Endothelial cell of umbilical vein (primary cell): Measurements from ENCODE around the gene AMY2B. TPM values are rescaled to one million over a fixed set of nuclear protein-coding genes. Genes with fewer than 3 reads are reported as not detected.
"Not testable (repeated sequence)": the region's sequence is repeated elsewhere in the genome, so short reads cannot be mapped to it uniquely, and the experiment has no call there.

Experiments
- Bru-seq: library from RNA; stranded (reverse); fragments of 400-500 nt; gene quantifications from one replicate; lab custom pipeline; 2021; lab: Mats Ljungman, UMichigan
- BruChase-seq, 2 experiments: library from RNA; stranded (reverse); fragments of 400-500 nt; gene quantifications; one replicate each; lab custom pipeline; 2021; lab: Mats Ljungman, UMichigan
- BruUV-seq: library from RNA; stranded (reverse); fragments of 400-500 nt; replicated peaks from 2 replicates; lab custom pipeline; 2021; lab: Mats Ljungman, UMichigan
- CTCF ChIA-PET: fragments of 300-600, 350-600 bp; sonication (Branson Sonifier 250); formaldehyde crosslinking; loops from one replicate; lab custom pipeline; 2021; ENCODE audit warnings: antibody characterized with exemption, inconsistent platforms; lab: Charles Lee
- POLR2A ChIA-PET: fragments of 300-600, 350-600 bp; sonication (Branson Sonifier 250); formaldehyde crosslinking; loops from one replicate; lab custom pipeline; 2021; ENCODE audit warnings: antibody characterized with exemption, inconsistent platforms; lab: Charles Lee
- DNase-seq: peaks from one replicate; pipeline ENCODE4 v3.0.0-alpha.2; 2011; ENCODE audit warnings: low read depth, low spot score
- FAIRE-seq: peaks from 2 replicates; lab custom pipeline; 2011; peaks lifted over from hg19 to GRCh38; lab: Jason Lieb, UNC
- H2AFZ ChIP-seq: 2 replicates; pipeline ENCODE4 v1.6.0; 2012; ENCODE audit warnings: low read depth, low read length, control low read depth, inconsistent platforms
- H3K27ac ChIP-seq: 2 replicates; pipeline ENCODE4 v1.5.1; 2011; ENCODE audit warnings: low read depth, mild to moderate bottlenecking, control low read depth, low read length, moderate library complexity; ENCODE audit not compliant: insufficient read depth
- H3K27me3 ChIP-seq, 2 experiments: 2 replicates each; pipeline versions ENCODE4 v1.6.0 to v1.6.1; 2011; ENCODE audit warnings: low read length in 2 of 2, mixed read lengths in 1 of 2; ENCODE audit not compliant: control insufficient read depth in 2 of 2, insufficient read depth in 2 of 2
- H3K36me3 ChIP-seq, 2 experiments: 2 replicates in 1 of 2; 3 replicates in 1 of 2; pipeline ENCODE4 v1.5.1; 2011; ENCODE audit warnings: low read length in 2 of 2, mild to moderate bottlenecking in 1 of 2, moderate library complexity in 1 of 2; ENCODE audit not compliant: control insufficient read depth in 2 of 2, insufficient read depth in 2 of 2; ENCODE audit errors: extremely low read depth in 1 of 2
- H3K4me1 ChIP-seq: 3 replicates; pipeline ENCODE4 v1.5.1; 2011; ENCODE audit warnings: mild to moderate bottlenecking, low read length; ENCODE audit not compliant: control insufficient read depth, insufficient read depth; ENCODE audit errors: extremely low read depth
- H3K4me2 ChIP-seq: 2 replicates; pipeline ENCODE4 v1.6.1; 2011; ENCODE audit warnings: low read length, control low read depth, mixed read lengths; ENCODE audit not compliant: insufficient read depth
- H3K4me3 ChIP-seq, 3 experiments: fragments of 200-600 bp in 1 of 3; sonication (generic), shearing (Covaris generic) in 1 of 3; replicated peaks in 1 of 3; 2 replicates each; pipeline ENCODE4 v1.5.1; 2011 to 2016; ENCODE audit warnings: control low read depth in 3 of 3, low read length in 3 of 3, mild to moderate bottlenecking in 2 of 3, inconsistent platforms in 1 of 3, low read depth in 1 of 3, moderate library complexity in 1 of 3; ENCODE audit not compliant: insufficient read depth in 1 of 3
- H3K79me2 ChIP-seq: 2 replicates; pipeline ENCODE4 v1.6.0; 2012; ENCODE audit warnings: low read length, inconsistent platforms; ENCODE audit not compliant: control insufficient read depth, insufficient read depth
- H3K9ac ChIP-seq: replicated peaks from 2 replicates; pipeline ENCODE3; 2011; ENCODE audit warnings: low read length, control low read depth; ENCODE audit not compliant: insufficient read depth; ENCODE audit errors: extremely low read depth
- H3K9me1 ChIP-seq: replicated peaks from 3 replicates; pipeline ENCODE4 v1.6.0; 2011; ENCODE audit warnings: mild to moderate bottlenecking, low read length; ENCODE audit not compliant: control insufficient read depth, insufficient read depth; ENCODE audit errors: extremely low read depth
- H3K9me3 ChIP-seq: replicated peaks from 2 replicates; pipeline ENCODE4 v1.5.1; 2012; ENCODE audit warnings: low read length, inconsistent platforms; ENCODE audit not compliant: control insufficient read depth, insufficient read depth
- H4K20me1 ChIP-seq: replicated peaks from 2 replicates; pipeline ENCODE3; 2011; ENCODE audit warnings: mild to moderate bottlenecking, low read length; ENCODE audit not compliant: control insufficient read depth, insufficient read depth; ENCODE audit errors: extremely low read depth
- CTCF ChIP-seq, 2 donors: IDR thresholded peaks; 1 replicate in 1 of 2; 2 replicates in 1 of 2; pipeline ENCODE4 v1.5.1; 2011; ENCODE audit warnings: low read length in 2 of 2, mild to moderate bottlenecking in 2 of 2, moderate library complexity in 2 of 2, control low read depth in 1 of 2, inconsistent platforms in 1 of 2, low read depth in 1 of 2; ENCODE audit not compliant: insufficient read depth in 1 of 2; ENCODE audit errors: extremely low read depth in 1 of 2
- EZH2 ChIP-seq: IDR thresholded peaks from 2 replicates; pipeline ENCODE4 v1.6.1; 2012; ENCODE audit warnings: borderline replicate concordance, low read depth, mild to moderate bottlenecking, moderate library complexity, low read length, inconsistent platforms; ENCODE audit not compliant: severe bottlenecking
- FOS ChIP-seq: IDR thresholded peaks from 2 replicates; pipeline ENCODE4 v1.6.1; 2011; ENCODE audit warnings: mild to moderate bottlenecking, low read length, moderate library complexity, borderline replicate concordance; ENCODE audit not compliant: insufficient read depth
- GATA2 ChIP-seq: IDR thresholded peaks from 2 replicates; pipeline ENCODE4 v1.7.0; 2011; ENCODE audit warnings: low read depth, mild to moderate bottlenecking, moderate library complexity, mixed read lengths, low read length; ENCODE audit not compliant: insufficient read length, insufficient read depth
- JUN ChIP-seq: IDR thresholded peaks from 2 replicates; pipeline ENCODE4 v1.6.1; 2011; ENCODE audit warnings: borderline replicate concordance, low read depth; ENCODE audit not compliant: insufficient read length, insufficient read depth
- MAX ChIP-seq: IDR thresholded peaks from 2 replicates; pipeline ENCODE4 v1.6.1; 2011; ENCODE audit not compliant: insufficient read depth, insufficient read length
- MYC ChIP-seq: IDR thresholded peaks from one replicate; pipeline ENCODE4 v1.6.1; 2011; ENCODE audit warnings: mild to moderate bottlenecking, low read depth, low read length
- POLR2A ChIP-seq: IDR thresholded peaks from 2 replicates; pipeline ENCODE4 v1.6.1; 2012; ENCODE audit warnings: low read depth, mild to moderate bottlenecking, control low read depth, low read length
- POLR2AphosphoS5 ChIP-seq: IDR thresholded peaks from 2 replicates; pipeline ENCODE4 v1.6.1; 2012; ENCODE audit warnings: low read depth, mild to moderate bottlenecking, control low read depth, low read length, moderate library complexity; ENCODE audit not compliant: insufficient read depth
- dilution Hi-C: fragments of 300-500 bp; cut with MboI; formaldehyde crosslinking; loops from one replicate; pipeline ENCODE4 v1.15.0; 2019; ENCODE audit warnings: low sequenced_read_pairs; ENCODE audit not compliant: extremely low pct_ligation_motif_present
- intact Hi-C: fragments of 100-400 bp; cut with micrococcal nuclease; formaldehyde crosslinking; loops from one replicate; pipeline ENCODE4 v1.10.0; 2022
- long read RNA-seq: library from polyadenylated mRNA; stranded (forward); transcript quantifications from one replicate; pipeline ENCODE4 v2.0.0, GENCODE V29; 2021
- polyA minus RNA-seq, 3 experiments: library from RNA; depleted of rRNA, polyadenylated mRNA; stranded (reverse); fragments of >200 nt; gene quantifications; 1 replicate in 1 of 3; 2 replicates in 2 of 3; pipeline ENCODE4 v1.2.3, GENCODE V29; 2011
- polyA plus RNA-seq, 4 experiments: library from polyadenylated mRNA; depleted of rRNA in 3 of 4; stranded (reverse) in 3 of 4; unstranded in 1 of 4; fragments of >200 nt; gene quantifications; 2 replicates each; pipeline versions ENCODE4 v1.2.1 to v1.2.3, GENCODE V29; 2011 to 2012; ENCODE audit warnings: missing spikeins in 1 of 4
- total RNA-seq: library from RNA; stranded (reverse); gene quantifications from 2 replicates; pipeline ENCODE4 v1.2.3, GENCODE V29; 2021

Gene AMY2B
- total RNA-seq (1.2 and 1.8 TPM in 2 replicates), polyA plus RNA-seq (0.53 and 1.0 TPM in 2 replicates), polyA minus RNA-seq (0.38 and 0.56 TPM in 2 replicates), Bru-seq, nascent RNA (percentile 40 among the genes with signal in this experiment), BruChase-seq, experiment 1, labeled RNA remaining after a 6-hour chase (percentile 41 among the genes with signal in this experiment), BruChase-seq, experiment 2, labeled RNA remaining after a 2-hour chase (percentile 33 among the genes with signal in this experiment)
- 0.05 and 0.13 TPM in 2 replicates for polyA plus RNA-seq (2011; cell fraction: cytosol; rRNA removed)
- 7.5 and 8.7 TPM in 2 replicates for polyA plus RNA-seq (2011; cell fraction: nucleus; rRNA removed)
- 0.86 and 0.92 TPM in 2 replicates for polyA plus RNA-seq (2012)
- not detected for polyA minus RNA-seq (2011; cell fraction: cytosol; rRNA and poly(A)+ RNA removed)
- 2.0 and 2.6 TPM in 2 replicates for polyA minus RNA-seq (2011; cell fraction: nucleus; rRNA and poly(A)+ RNA removed)
- long read RNA-seq, partial matches to known transcripts, result 3 of 3 reads
- long read RNA-seq, other reads (novel, unspliced or antisense), result 0 of 3 reads

GRCh38 chr1:103571289-103571688 lies at the start of gene AMY2B:
Gene AMY2B, plus strand, starts transcription at chr1:103571589. Its CDS starts 14 bp downstream, at chr1:103571603.
- H2AFZ ChIP-seq, H3K9me1 ChIP-seq, H3K27ac ChIP-seq, H4K20me1 ChIP-seq, H3K4me2 ChIP-seq, H3K9ac ChIP-seq, H3K36me3 ChIP-seq, H3K79me2 ChIP-seq, H3K4me3 ChIP-seq, dilution Hi-C loops, POLR2A ChIA-PET, H3K9me3 ChIP-seq, DNase-seq, H3K4me1 ChIP-seq, BruUV-seq, intact Hi-C loops, FAIRE-seq, CTCF ChIA-PET, H3K27me3 ChIP-seq: not testable (repeated sequence)

GRCh38 chr1:103523346-103523745 lies 48.0 kb upstream of the AMY2B start:
- Histone ChIP-seq H3K27me3 (no peaks in the 10 kb centered on the region), H3K9me3 (no peaks in the 10 kb centered on the region), H4K20me1 (no peaks in the 10 kb centered on the region), H3K4me3 (no peak overlapping the region), H3K4me2 (no peak overlapping the region), H3K9me1 (no peaks in the 10 kb centered on the region), H2AFZ (no peak overlapping the region), H3K27ac (no peak overlapping the region), H3K4me1 (peaks cover 14% of the 10 kb centered on the region), H3K36me3 (no peaks in the 10 kb centered on the region), H3K79me2 (peaks cover 19% of the 10 kb centered on the region), H3K9ac (no peak overlapping the region)
- dilution Hi-C loops (no loop called here), intact Hi-C loops (no loop called here)
- DNase-seq (no peak), FAIRE-seq (no peak)
- BruUV-seq, result no TSS peak
- CTCF ChIA-PET, result interaction anchor here (2.7 kb wide), 1 partner anchor 417 kb away, joined by 10 read pairs; no protein-coding TSS in a partner anchor
- POLR2A ChIA-PET, result no interaction called here
- TF ChIP-seq FOS, result no peak
- no peak for TF ChIP-seq POLR2AphosphoS5
- no peak for TF ChIP-seq JUN
- TF ChIP-seq POLR2A, result no peak
- TF ChIP-seq GATA2, result no peak
- TF ChIP-seq MAX, result no peak
- TF ChIP-seq MYC, result no peak
- no peak for TF ChIP-seq EZH2
- no peak for TF ChIP-seq CTCF (IDR thresholded peaks at IDR 0.05; ENCODE audit: extremely low read depth in 1 of 2, insufficient read depth in 1 of 2, low read depth in 1 of 2, low read length in 2 of 2)
